HG02798 (cell line): ENCODE data around the gene MED12L.
A peak's percentile ranks its signal among the peaks of the same experiment; 100 is the strongest.

Experiments
- ATAC-seq: cut with Tn5 transposase; IDR thresholded peaks from one replicate; pipeline ENCODE4 v1.9.1; 2021; ENCODE audit warnings: mild to moderate bottlenecking; ENCODE audit not compliant: unreplicated experiment, poor library complexity

Gene MED12L

GRCh38 chr3:151312972-151313371 lies 227.5 kb downstream of the MED12L start:
- no peak for ATAC-seq

- ATAC-seq = no peak
Measured at GRCh38 chr3:151314137-151314536, 228.7 kb downstream of the MED12L start.

- no peak for ATAC-seq
Measured at GRCh38 chr3:151314593-151314992, 229.1 kb downstream of the MED12L start.

DNA sequence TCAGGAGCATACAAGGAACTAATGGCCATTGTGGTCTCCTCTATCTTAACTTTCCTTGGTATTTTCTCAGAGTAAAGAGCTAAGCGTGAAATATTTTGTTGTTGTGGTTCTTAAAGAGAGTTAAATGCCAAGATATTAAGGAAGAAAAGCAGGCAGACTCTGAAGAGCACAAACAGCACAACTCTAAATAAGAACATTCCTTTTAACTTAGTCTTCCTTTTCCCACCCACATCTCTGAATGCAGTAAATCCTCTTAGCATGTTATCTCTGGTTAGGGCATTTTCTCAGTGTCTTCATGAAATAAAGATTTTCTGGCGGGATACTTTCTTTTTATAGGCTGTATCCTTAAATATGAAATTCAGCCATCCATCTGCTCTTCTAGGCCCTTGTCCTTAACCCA lies 229.7 kb downstream of the MED12L start:
- ATAC-seq = no peak

DNA sequence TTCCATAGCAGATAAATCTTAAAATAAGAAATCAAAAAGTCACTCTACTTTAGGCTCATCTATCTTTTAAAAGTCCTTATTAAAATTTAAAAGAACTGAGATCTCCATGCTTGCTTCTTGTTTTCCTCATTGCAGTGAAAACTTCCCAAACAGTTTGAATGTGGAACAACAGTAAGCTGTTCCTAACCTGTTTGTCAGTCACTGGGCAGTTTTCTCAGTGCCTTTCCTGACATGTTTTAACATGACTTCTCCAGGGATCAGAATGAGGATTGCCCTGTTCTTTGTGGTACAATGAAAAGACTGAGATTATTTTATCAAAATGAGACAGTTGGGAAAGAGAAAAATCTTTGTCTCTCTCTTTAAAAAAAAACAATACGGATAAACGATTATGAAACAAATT lies 230.4 kb downstream of the MED12L start:
- no peak for ATAC-seq

GRCh38 chr3:151316267-151316991 lies 231.0 kb downstream of the MED12L start, which contains the start of gene GPR87:
GPR87 (minus strand) TSS chr3:151316820; CDS start chr3:151300100, 16,720 bp downstream.
- no peak for ATAC-seq

- ATAC-seq = no peak
Measured at GRCh38 chr3:151318313-151318712, 232.8 kb downstream of the MED12L start.

- no peak for ATAC-seq
Measured at GRCh38 chr3:151318991-151319390, 233.5 kb downstream of the MED12L start.

GRCh38 chr3:151319628-151320027 lies 234.2 kb downstream of the MED12L start:
- no peak for ATAC-seq

GRCh38 chr3:151320131-151320530 lies 234.7 kb downstream of the MED12L start:
- ATAC-seq = no peak

DNA sequence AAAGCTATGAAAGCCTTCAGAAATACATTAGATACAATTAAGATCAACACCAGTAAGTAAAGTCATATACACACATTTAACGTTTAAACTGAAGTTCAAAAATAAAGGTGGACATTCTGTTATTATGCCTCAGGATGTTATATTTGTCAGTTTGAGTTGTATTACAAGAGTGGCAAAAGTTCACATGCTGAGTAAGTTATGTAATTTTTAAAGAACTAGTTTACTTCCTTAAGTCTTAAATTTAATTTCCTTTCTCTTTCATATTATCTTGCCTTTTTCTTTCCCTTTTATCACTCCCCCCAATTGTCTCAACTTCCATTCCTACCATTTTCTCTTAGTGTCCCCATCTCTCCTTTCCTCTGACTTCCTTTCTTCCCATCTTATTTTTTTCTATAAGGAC lies 236.1 kb downstream of the MED12L start:
- ATAC-seq = no peak

- ATAC-seq = no peak
Measured at GRCh38 chr3:151322511-151322910, 237.0 kb downstream of the MED12L start.

GRCh38 chr3:151327571-151328198 lies 242.2 kb downstream of the MED12L start:
- peak; percentile 51 for ATAC-seq

DNA sequence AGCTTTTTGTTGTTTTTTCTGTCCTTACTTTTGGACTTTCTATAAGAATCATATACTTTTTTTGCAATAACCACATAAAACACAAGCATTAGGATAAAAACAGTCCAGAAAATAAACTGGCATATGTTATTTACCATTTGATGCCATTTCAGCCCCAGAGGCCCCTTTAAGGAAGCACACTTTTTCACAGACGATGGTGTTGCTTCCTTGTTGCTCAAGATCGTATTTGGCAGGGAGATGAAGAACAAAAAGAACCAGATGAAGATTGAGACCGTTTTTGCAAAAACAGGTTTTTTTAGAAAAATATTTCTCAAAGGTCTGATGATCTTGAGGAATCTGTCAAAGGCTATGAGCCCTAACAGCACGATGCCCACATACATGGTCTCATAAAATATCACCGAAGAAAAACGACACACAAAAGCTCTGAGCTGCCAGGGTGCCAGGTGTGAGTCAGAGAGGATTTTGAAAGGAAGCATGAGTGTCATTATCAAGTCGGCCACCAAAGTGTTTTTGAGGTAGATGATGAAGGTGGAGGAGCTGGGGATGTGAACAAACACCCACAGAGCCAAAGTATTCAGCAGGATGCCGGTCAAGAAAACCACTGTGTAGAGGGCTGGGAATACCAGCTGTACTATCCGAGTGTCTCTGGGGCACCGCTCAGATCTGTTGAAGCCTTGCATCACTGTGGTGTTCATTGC lies 243.0 kb downstream of the MED12L start:
- no peak for ATAC-seq

GRCh38 chr3:151329363-151329762 lies 243.9 kb downstream of the MED12L start, which contains the start of gene P2RY13:
P2RY13 (minus strand) TSS chr3:151329549; CDS start chr3:151329528, 21 bp downstream.
- no peak for ATAC-seq

DNA sequence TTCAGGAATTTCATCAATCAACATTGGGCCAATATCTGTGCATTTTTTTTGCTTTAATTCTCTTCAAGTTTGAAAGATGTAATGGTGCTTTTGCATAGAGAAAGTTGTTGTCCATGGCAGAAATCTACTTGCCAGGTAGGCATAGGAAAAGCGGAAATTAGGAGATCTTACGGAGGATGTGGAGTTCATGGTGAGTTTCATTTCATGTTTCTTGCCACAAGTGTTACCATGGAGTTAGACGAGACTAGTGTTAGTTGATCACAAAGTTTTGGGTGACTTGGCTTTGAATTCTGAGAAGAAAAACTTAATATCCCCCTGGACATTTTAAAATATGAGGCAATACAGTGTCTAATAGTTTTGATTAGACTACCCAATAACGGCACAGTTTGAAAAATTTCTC lies 244.9 kb downstream of the MED12L start:
- no peak for ATAC-seq

DNA sequence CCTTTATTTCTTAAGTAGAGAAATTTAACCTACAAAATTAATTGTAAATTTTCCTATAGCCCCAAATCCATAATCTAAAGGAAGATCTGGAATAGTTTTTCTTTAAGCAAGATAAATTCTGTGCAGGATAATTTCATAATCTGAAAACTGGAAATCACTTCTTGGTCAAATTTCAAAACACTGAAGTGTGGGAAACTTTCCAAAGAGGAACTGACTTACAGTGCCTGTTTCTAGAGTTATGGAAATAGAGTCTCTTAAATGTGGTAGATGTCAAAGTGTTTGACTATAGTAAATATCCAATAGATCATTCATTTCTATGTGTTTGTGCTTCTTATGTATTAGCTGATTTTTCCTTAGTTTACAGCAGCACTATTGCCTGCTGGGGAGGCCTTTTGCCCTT lies 245.4 kb downstream of the MED12L start:
- ATAC-seq = no peak

DNA sequence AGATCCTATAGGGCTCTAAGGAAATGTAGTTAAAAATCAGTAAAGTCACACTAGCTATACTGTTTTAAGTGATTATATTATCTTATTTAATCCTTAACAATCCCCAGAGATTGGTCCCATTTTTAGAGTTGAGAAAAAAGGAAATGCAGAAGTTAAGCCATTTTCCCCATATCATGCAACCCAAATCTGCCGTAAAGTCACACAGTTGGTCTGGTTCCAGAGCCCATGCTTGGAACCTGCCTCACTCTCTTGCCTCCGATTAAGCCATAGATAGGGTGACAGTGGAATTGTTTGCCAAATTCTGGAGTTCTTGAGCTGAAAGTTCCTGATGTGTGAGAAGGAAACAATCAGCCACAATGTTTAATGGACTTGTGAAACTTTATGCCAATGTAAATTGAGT lies 246.2 kb downstream of the MED12L start:
- no peak for ATAC-seq

DNA sequence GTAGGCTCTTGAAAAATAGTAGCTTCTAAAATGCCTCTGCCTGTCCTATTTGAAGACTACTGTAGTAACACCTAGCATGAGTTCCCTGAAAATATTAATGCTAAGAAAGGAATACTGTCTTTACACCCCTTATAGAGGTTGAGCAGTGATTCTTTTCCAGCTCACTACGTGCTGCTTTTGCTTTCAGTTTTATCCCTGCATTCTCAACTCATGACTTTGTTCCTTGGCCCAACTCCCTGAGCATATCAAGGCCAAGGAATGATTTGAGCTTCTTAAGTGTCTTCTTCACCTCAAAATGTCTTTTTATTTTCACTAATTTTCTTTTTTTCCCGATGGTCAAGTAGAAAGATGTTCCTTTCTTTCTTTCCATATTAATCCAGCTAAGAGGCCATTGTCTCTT lies 260.4 kb downstream of the MED12L start:
- no peak for ATAC-seq

DNA sequence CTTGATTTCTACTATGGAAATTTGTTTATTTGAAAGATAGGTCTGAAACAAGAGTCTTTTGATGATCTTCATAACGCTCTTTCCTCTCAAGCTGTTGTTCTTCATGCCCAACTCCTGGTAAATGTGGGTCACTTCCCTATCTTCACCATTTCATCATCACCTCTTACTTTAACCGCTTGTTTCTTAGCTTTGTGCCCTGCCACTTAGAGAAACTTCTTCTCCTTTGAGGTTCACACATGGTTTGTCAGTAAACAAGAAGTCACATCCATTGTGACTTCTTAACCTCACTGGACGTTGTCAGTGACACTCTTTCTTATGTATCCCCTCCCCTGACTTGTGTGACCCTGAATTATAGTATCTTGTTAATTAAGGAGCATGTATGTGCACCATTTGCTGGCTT lies 260.8 kb downstream of the MED12L start:
- no peak for ATAC-seq

DNA sequence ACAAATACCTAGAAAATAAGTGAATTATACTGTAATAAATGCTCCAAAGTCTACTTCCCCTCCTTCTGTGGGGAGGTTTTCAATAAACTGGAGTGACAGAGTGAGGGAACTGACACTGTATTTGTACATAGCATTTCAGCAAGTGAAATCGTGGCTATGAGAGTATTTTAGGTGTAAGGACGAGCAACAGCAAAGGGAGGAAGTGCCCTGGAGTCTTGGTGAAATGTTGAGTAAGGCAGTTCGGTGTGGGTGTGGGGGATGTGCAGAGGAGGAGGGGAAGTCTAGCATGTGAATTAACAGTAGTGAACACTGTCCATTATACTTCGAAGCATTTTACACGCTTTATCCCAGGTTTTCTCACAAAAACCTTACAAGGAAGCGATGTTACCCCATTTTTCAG lies 262.0 kb downstream of the MED12L start:
- ATAC-seq = no peak
